Limb (tissue), 2 donors: ENCODE results near the gene CCSAP.
A peak's percentile ranks its signal among the peaks of the same experiment; 100 is the strongest.
"Not testable (repeated sequence)": the region's sequence is repeated elsewhere in the genome, so short reads cannot be mapped to it uniquely, and the experiment has no call there.

Experiments
- DNase-seq, 2 donors: peaks; one replicate each; pipeline ENCODE4 v3.0.0-alpha.2; 2016; ENCODE audit errors: extremely low spot score in 2 of 2

Gene CCSAP

DNA sequence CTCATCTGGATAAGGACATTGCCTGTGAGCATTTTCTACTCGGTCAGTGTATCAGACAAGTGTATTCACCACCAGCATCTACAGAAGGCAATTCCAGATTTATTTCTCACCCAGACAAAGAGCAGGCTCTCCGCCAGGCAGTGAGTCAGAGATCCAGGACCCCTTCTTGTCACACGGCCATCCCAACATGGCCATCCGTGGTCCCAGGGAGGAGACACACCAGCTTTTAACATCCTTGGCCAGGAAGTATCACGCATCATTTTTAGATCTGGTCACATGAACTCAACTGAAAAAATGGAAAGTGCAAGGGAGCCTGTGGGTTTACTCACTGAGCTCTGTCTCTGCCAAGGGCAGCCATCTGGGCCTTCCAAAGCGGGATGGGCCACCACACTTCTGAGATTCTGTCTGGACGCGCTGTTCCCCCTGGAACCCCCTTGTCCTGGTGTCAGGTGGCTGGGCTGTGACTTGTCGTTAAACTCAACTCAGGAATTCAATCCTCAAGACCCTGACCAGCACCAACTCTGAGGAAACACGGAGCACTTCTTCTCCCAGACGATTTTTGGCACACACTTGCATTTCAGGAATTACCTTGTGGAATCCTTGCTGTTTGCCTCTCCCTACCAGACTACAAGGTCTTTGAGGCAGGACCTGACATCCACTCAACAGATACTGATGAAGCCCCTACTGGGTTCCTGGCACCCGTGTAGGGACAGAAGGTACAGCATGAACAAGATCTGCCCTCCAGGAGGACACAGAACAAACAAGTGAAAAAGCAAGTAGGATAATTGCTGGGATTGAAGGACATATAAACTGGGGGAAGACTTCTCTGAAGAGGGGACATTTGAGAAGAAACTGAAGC lies 21.6 kb upstream of the CCSAP start:
- no peak for DNase-seq

DNA sequence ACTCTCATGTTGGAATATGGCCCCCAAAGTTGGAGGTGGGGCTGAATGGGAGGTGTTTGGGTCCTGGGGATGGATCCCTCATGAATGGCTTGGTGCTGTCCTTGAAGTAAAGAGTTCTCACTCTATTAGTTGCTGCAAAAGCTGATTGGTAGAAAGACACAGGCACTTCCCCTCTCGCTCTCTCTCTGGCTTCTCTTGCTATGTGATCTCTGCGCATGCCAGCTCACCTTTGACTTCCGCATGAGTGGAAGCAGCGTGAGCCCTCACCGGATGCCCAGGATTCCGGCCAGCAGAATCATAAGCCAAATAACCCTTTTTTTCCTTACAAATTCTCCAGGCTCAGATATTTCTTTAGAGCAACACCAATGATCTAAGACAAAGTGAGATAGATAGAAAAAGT lies 20.9 kb upstream of the CCSAP start:
- DNase-seq = no peak

DNA sequence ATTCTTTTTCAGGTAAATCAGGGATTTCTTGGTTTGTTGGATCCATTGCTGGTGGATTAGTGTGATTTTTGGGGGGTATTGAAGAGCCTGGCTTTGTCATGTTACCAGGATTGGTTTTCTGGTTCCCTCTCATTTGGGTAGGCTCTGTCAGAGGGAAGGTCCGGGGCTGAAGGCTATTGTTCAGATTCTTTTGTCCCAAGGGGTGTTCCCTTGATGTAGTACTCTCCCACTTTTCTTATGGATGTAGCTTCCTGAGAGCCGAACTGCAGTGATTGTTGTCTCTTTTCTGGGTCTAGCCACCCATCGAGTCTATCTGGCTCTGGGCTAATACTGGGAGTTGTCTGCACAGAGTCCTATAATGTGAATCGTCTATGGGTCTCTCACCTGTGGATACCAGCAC lies 17.6 kb upstream of the CCSAP start:
- no peak for DNase-seq

DNA sequence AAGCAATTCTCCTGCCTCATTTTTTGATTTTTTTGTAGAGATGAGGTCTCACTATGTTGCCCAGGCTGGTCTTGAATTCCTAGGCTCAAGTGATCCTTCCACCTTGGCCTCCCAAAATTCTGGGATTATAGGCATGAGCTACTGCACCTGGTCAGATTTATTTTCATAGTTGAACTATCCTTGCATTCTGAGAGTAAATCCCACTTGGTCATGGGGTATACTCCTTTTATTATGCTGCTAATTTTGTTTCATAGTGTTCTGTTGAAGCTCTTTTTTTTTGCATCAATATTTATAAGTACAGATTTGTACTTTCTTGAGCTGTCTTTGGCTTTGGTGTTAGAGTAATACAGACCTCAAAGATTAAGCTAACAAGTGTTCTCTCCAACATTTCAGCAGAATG lies 12.8 kb upstream of the CCSAP start:
- DNase-seq = no peak

DNA sequence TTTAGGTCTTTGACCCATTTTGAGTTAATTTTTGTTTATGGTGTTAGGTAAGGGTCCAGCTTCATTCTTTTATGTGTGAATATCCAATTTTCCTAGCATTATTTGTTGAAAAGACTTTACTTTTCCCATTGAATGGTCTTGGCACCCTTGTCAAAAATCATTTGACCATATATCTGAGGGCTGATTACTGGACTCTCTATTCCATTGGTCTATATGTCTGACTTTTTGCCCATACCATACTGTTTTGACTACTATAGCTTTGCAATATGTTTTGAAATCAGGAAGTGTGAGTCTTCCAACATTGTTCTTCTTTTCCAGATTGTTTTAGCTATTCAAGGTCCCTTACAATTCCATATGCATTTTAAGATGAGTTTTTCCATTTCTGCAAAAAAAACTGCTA lies 11.4 kb upstream of the CCSAP start:
- no peak for DNase-seq

DNA sequence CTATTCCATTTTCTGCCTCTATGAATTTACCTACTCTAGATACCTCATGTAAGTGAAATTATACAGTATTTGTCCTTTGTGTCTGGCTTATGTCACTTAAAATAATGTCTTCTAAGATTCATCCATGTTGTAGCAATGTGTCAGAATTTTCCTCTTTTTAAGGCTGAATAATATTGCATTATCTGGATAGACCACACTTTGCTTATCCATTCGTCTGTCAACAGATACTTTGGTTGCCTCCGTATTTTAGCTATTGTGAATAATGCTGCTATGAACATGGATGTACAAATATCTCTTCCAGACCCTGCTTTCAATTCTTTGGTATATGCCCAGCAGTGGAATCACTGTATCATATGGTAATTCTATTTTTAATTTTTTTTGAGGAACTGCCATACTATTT lies 10.1 kb upstream of the CCSAP start:
- DNase-seq = no peak

DNA sequence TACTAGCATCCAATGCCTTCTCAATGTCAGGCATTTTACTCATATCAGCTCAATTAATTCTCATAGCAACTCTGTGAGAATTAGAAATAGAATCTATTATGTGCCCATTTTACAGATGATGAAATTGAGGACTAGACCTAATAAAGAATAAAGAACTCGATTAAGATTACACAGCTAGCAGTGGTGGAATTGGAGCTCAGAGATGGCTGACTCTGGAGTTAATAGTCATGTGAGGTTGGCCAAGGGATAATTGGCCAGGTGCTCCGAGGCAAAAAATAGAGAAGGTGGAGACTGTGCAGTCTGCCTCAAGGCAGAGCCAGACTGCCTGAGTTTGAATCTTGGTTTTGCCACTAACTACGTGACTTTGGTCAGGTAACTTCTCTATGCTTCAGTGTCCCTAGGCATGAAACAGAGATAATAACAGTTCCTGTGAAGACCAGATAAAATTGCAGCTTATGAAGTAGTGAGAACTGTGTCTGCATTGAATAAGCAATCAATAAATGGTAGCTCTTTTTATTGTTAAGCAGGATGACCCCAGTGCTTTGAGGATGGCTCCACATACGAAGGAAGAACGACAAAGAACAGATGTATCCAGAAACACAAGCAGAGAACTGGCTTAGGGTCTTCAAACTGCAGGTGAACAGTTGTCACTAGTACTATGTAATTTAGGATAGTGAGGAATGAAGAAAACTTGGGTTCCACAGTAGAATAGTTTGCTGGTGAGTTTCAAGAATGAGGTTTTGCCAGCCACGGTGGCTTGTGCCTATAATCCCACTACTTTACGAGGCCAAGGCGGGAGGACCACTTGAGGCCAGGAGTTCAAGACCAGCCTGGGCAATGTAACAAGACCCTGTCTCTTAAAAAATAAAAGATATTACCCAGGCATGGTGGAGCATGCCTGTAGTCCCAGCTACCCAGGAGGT lies 6.9 kb upstream of the CCSAP start:
- DNase-seq = no peak

DNA sequence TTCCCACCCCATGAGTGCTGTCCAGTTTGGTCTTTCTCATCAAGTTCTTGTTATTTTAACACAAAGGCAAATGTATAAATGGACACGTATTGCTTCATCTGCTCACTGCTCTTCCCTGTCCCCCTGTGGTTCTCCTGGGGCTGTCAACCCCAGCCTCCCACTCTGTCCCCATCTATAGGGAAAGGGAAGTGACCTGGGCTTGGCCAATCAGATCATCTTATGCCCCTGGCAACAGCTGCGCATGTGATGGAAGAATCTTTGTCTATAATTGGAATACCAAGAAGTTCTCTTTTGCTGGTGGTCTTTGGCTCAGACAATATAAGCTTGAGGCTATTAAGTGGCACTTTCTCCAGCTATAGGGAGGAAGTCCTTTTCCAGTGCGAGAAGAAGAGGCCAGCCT lies 4.7 kb upstream of the CCSAP start:
- DNase-seq = no peak

DNA sequence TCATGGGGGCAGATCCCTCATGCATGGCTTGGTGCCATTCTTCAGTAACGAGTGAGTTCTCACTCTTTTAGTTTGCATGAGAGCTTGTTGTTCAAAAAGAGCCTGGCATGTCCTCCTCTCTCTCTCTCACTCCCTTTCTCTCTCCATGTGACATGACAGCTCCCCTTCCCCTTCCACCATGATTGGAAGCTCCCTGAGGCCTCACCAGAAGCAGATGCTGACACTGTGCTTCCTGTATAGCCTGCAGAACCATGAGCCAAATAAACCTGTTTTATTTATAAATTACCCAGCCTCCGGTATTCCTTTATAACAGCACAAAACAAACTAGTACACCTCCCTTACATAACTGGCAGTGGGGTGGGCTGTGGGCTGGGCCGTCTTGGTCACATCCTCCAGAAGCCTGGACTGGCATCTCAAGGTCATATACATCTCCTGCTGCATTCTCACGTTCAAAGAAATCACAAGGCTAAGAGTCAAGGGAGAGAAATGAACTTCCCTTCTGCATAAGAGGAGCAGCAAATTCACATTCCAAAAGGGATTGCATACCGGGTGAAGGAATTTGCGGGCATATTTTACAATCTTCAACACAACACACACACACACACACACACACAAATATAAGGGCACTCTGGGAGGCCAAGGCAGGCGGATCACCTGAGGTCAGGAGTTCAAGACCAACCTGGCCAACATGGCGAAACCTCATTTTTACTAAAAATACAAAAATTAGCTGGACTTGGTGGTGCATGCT lies 2.3 kb upstream of the CCSAP start:
- no peak for DNase-seq

DNA sequence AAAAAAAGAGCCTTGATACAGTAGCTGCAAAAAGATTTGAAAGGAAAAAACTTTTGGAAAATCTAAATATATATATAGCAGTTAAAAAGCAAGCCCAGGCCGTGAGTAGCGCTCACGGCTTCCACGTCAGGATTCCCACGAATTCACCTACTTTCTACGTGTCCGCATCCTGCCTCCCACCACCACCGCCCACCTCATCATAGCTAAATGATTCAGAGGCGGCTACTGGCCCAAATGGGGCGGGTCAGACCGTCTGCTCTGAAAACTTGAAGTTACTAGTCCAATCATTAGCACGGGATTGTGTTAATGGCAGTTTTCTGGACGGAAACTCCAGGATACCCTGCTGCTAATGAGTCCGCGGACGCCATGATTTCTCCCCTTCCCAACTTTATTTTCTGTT lies 1.3 kb upstream of the CCSAP start:
- DNase-seq = no peak

DNA sequence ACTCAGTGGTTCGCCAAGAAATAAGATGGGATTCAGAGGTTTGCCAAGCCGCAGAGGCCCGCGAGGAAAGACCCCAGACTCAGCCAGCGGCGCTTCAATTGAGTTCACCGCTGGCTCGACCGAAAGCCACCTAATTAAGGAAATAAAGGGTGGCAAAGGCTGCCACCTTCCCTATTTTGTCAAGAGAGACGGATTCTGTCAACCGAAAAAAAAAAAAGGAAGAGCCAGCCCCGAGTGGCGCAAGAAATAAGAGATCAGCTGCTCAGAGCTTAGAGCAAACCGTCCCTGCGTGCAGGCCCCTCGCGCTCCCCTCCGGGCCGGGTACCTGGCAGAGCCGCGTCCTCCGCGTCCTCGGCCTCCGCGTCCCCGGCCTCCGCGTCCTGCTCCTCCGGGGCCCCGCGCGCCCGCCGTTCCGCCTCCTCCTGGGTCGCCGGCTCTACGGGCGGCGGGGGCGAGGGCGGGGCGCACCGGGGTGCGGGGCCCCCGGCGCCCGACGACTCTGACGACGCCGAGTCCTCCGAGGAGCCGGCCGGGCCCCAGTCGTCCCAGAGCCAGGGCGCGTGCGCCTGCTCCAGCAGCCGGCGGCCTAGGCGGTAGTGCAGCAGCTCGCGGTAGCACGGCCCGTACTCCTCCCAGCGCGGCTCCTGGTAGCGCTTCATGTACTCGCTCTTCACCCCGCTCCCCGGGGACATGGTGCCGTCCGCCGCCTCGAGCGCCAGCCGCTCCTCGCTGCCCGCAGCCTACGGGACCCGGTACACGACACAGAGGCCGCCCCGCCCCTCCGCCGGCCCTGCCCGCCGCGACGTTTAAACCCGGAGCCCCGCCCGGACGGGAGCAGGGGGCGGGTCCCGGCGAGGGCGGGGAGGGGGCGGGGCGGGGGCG lies 832 bp downstream of the CCSAP start:
- peak; percentile 53 to 91 for DNase-seq

DNA sequence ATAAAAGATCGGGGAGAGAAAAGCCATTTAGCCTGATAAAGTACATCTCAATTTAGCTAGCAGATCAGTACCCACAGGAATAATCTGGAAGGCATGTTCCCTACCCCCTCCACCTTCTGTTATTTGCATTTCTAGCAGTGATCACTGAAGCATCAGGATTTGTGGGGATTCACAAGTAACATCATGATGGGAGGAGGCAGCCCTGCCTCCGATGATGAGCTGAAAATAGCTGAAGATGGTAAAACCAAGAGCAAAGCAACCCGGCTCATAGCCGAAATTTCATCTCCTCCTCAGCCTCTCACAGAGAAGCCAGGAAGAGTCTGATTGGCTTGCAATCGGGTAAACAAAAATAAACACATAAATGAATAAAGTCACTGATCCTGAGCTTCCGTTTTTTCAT lies 2.4 kb downstream of the CCSAP start:
- DNase-seq = no peak

DNA sequence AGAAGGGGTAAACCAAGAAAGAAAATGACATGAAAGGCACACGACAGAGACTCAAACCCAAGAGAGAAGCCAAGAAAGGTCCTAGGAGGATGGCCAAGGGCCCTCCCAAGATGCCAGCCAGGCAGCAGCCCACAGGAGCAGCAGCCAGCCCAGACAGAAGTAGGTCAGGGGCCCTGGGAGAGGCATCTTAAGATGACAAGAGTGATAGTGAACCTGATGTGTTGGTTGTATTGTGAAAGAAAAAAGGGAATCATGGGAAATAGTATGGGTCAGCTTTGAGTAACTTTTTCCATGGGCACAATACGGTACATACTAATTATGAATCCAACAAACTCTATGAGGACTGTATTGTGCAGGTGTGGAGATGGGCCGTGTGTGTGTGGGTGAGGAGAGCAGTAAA lies 3.3 kb downstream of the CCSAP start:
- DNase-seq = no peak

DNA sequence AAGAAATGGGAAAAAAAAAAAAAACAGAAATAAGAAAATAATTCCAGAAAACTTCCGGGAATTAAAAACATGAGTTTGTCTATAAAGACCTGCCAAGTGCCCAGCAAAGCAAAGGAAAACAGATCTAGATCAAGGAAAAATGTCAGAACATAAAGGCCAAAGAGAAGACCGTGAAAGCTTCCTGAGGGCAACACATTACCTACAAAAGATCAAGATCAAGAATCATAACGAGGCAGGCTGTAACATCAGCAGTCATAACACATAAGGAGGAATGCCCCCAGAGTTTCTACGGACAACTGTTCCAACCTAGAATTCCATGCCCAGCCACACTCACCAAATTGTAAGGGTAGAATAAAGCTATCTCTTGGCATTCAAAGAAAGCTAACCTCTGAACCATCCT lies 3.8 kb downstream of the CCSAP start:
- DNase-seq = no peak

DNA sequence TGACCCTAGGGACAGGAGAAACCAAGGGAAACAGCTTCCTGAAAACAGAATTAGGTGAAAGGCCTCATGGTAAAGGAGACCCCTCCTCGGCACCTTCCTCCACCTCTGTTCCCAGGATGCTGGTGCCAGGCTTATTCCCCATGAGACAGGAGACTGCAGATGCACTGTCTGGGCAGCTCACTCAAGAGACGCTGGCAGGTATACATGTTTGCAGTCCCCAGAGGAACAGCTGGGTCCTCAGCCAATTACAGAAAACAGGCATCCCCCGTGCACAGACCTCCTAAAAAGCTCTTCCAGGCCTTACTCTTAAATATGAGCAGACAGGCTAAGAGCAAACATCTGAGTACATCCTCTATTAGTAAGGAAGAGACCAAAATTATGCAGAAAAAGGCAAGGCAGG lies 6.5 kb downstream of the CCSAP start:
- DNase-seq = no peak

DNA sequence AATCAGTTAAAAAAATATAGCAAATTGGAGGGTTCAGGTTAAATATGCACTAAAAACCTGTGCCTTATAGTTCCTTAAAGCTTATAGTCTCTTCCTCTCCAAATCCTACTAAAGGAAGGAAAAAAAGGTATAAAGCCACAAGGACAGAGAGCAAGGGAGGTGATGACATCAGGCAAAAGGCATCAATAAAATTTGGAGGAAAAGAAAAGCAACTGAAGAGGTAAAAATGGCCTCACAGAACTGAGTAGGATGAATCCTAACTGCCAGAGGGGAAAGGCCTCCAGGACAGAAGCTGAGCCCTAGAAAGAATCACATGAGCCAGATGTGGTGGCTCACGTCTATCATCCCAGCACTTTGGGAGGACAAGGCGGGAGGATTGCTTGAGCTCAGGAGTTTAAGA lies 8.1 kb downstream of the CCSAP start:
- no peak for DNase-seq

DNA sequence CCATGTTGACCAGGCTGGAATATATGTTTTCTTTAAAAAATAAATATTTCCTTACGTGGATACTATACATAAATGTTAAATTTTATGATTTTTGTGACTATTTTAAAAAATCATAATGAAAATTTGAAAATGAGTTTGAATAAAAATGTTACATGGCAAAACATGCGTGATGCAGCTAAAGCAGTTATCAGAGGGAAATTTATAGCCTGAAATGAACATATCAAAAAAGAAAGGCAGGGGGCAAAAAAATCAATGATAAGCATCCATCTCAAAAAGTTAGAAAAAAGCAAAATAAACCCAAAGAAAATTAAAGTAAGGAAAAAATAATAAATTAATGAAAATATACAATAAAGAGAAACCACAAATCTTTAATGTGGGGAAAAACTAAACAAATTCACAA lies 8.6 kb downstream of the CCSAP start:
- DNase-seq = no peak

DNA sequence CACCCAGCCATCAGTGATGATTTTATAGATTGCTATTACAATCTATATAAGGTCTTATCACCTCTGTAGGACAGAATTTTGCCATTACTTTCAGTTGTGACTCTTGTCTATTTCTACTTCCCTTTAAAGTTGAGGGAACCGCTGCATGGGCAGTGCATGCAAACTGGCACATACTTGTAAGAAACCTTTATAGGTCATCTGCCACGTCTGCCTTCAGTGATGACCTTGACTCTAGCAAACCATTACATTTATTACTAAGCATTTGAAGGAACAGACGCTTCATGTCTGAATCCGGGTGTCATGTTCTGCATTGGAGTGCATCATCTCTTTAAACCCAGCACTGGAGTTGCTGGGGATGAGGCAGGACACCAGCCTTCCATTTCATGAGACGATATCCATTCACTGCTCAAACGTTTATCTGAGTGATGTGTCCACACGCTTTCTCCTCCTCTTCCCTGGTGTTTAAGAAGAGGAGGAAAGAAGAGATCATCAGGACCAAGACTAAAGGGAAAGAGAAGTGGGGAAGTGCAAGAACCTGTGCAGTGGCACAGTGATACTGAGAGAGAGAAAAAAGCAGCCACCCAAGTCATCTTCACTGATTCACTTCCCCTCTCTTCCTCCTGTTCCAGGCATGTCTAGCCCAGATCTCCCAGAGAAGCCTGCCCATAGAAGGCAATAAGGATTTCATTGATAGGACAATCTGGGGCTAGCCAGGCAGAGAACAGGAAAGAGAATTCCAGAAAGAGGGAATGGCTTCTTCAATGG lies 14.1 kb downstream of the CCSAP start:
- no peak for DNase-seq

DNA sequence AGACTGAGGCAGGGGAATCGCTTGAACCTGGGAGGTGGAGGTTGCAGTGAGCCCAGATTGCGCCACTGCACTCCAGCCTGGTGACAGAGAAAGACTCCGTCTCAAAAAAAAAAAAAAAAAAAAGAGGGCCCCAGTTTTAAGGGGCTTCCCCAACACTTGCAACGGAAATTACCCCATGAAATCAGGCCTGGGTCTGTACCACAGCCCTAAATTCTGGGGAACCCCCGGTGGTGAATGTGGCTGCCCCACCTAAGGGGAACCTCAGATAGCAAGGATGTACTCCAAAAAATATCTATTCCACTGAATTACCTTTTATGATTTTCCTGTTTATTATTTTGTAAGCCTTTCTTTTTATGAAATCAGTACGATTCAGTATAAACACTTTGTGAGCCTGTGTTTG lies 15.1 kb downstream of the CCSAP start:
- DNase-seq = not testable (repeated sequence)

DNA sequence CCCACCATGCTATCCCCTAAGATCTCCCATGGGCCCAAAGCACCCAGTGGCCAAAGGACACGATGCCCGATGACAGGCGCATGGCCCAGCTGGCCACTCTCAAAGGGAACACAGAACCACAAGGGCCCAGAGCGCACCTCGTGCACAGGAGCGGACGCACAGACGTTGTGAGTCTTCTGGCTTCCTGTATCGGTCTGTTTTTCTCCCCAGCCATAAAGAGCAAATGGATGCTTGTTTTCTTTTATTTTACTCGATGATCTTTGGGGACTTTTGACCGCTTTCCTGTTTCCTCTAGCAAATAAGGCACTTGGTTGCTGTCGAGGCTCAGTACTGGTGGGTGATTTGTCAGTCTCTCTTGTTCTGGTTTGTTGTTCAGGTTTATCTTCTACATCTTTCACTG lies 16.2 kb downstream of the CCSAP start:
- DNase-seq = no peak
